ENCODE data around the gene CDC42BPA. TPM values are rescaled to one million over a fixed set of nuclear protein-coding genes. Genes with fewer than 3 reads are reported as not detected.
A peak's percentile ranks its signal among the peaks of the same experiment; 100 is the strongest.

CDC42BPA gene
- total RNA-seq, 1 experiment from 2014 or later, result 25.2 TPM

DNA sequence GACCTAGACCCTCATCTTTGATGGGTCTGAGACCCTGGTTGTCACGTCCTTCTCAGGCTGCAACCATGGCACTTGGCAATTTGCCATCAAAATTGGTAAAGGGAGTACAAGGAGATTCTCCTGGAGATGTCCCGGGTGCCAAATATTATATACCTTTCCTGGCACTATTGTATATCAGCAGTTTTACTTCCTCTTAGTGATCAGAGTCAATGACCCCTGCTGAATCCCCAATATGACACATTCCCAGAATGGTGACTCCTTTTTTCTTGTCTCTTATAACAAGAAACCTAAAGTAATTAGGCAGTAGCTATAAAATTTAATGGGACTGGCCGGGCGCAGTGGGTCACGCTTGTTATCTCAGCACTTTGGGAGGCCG, 39.6 kb upstream of the CDC42BPA start:
- no peaks in the 10 kb centered on the region for H3K36me3 Mint-ChIP-seq
- CTCF ChIA-PET, result no interaction called here
- H3K27me3 Mint-ChIP-seq (ENCODE audit: low read depth), result peaks cover 6% of the 10 kb centered on the region
- no peaks in the 10 kb centered on the region for H3K9me3 Mint-ChIP-seq
- H3K4me3 Mint-ChIP-seq, result no peak overlapping the region
- TF ChIP-seq RORB (CRISPR knock-in tag; IDR thresholded peaks at IDR 0.05), result no peak
- TF ChIP-seq PRRX2 (CRISPR knock-in tag; IDR thresholded peaks at IDR 0.05), result no peak
- no peak for TF ChIP-seq USF1 (CRISPR knock-in tag; IDR thresholded peaks at IDR 0.05)
- TF ChIP-seq ZNF532 (CRISPR knock-in tag; IDR thresholded peaks at IDR 0.05; ENCODE audit: borderline replicate concordance), result no peak
- no peak for TF ChIP-seq NR1H2 (CRISPR knock-in tag; IDR thresholded peaks at IDR 0.05)
- TF ChIP-seq MXD4 (CRISPR knock-in tag; IDR thresholded peaks at IDR 0.05; ENCODE audit: borderline replicate concordance), result no peak
- TF ChIP-seq ZBTB21 (CRISPR knock-in tag; IDR thresholded peaks at IDR 0.05; ENCODE audit: borderline replicate concordance), result no peak
- H3K4me1 Mint-ChIP-seq, result peaks cover 46% of the 10 kb centered on the region
- peak overlapping the region; percentile 68 for H3K27ac Mint-ChIP-seq
- ATAC-seq, result no peak
- no peak for DNase-seq (ENCODE audit: low spot score)
- POLR2A ChIA-PET, result no interaction called here

GRCh38 chr1:227357171-227357926, 39.1 kb upstream of the CDC42BPA start:
- Mint-ChIP-seq H3K4me3 (no peak overlapping the region), H3K9me3 (no peaks in the 10 kb centered on the region), H3K36me3 (no peaks in the 10 kb centered on the region), H3K27me3 (ENCODE audit: low read depth) (peaks cover 6% of the 10 kb centered on the region), H3K4me1 (peaks cover 49% of the 10 kb centered on the region), H3K27ac (peak overlapping the region; percentile 68)
- ChIA-PET POLR2A (interaction anchor here (0.9 kb wide), 1 partner anchor 38 kb away, joined by 3 read pairs; no protein-coding TSS in a partner anchor), CTCF (interaction anchor here (1.8 kb wide), 1 partner anchor 12 kb away, joined by 5 read pairs; no protein-coding TSS in a partner anchor)
- peak; percentile 31; the same call in 1 of the 2 replicates for TF ChIP-seq ETV6 (CRISPR knock-in tag; IDR thresholded peaks at IDR 0.05)
- TF ChIP-seq, protein P1, sequence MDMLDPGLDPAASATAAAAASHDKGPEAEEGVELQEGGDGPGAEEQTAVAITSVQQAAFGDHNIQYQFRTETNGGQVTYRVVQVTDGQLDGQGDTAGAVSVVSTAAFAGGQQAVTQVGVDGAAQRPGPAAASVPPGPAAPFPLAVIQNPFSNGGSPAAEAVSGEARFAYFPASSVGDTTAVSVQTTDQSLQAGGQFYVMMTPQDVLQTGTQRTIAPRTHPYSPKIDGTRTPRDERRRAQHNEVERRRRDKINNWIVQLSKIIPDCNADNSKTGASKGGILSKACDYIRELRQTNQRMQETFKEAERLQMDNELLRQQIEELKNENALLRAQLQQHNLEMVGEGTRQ (CRISPR knock-in tag; IDR thresholded peaks at IDR 0.05), result no peak
- TF ChIP-seq, protein P2, sequence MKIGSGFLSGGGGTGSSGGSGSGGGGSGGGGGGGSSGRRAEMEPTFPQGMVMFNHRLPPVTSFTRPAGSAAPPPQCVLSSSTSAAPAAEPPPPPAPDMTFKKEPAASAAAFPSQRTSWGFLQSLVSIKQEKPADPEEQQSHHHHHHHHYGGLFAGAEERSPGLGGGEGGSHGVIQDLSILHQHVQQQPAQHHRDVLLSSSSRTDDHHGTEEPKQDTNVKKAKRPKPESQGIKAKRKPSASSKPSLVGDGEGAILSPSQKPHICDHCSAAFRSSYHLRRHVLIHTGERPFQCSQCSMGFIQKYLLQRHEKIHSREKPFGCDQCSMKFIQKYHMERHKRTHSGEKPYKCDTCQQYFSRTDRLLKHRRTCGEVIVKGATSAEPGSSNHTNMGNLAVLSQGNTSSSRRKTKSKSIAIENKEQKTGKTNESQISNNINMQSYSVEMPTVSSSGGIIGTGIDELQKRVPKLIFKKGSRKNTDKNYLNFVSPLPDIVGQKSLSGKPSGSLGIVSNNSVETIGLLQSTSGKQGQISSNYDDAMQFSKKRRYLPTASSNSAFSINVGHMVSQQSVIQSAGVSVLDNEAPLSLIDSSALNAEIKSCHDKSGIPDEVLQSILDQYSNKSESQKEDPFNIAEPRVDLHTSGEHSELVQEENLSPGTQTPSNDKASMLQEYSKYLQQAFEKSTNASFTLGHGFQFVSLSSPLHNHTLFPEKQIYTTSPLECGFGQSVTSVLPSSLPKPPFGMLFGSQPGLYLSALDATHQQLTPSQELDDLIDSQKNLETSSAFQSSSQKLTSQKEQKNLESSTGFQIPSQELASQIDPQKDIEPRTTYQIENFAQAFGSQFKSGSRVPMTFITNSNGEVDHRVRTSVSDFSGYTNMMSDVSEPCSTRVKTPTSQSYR (CRISPR knock-in tag; IDR thresholded peaks at IDR 0.05), result no peak
- TF ChIP-seq ZNF425 (CRISPR knock-in tag; conservative IDR thresholded peaks at IDR 0.05), result no peak
- TF ChIP-seq NFE2L1 (CRISPR knock-in tag; IDR thresholded peaks at IDR 0.05), result peak; percentile 95
- no peak for TF ChIP-seq ZNF263 (CRISPR knock-in tag; IDR thresholded peaks at IDR 0.05; ENCODE audit: low read depth)
- ATAC-seq (peak; percentile 41), DNase-seq (ENCODE audit: low spot score) (peak; percentile 26)
